BLaER1 treated with 17β-estradiol and CSF1 and Interleukin-3, amounts not matched to agents 10 nM and 100 nM (cell line): Measurements from ENCODE around the gene AQP12B.
A peak's percentile ranks its signal among the peaks of the same experiment; 100 is the strongest.

Experiments used
- H3K27ac ChIP-seq, 11 experiments: shearing (Covaris generic); formaldehyde crosslinking; 2 replicates each; pipeline ENCODE4 v1.8.1; 2022
- H3K27me3 ChIP-seq, 11 experiments: shearing (Covaris generic); formaldehyde crosslinking; 2 replicates each; pipeline ENCODE4 v1.8.1; 2022
- H3K36me3 ChIP-seq, 11 experiments: shearing (Covaris generic); formaldehyde crosslinking; 2 replicates each; pipeline ENCODE4 v1.8.1; 2022
- H3K4me1 ChIP-seq, 10 experiments: shearing (Covaris generic); formaldehyde crosslinking; 2 replicates each; pipeline ENCODE4 v1.8.1; 2022
- H3K4me2 ChIP-seq, 11 experiments: shearing (Covaris generic); formaldehyde crosslinking; 2 replicates each; pipeline ENCODE4 v1.8.1; 2022
- H3K4me3 ChIP-seq, 10 experiments: shearing (Covaris generic); formaldehyde crosslinking; 2 replicates each; pipeline ENCODE4 v1.8.1; 2022
- H3K9ac ChIP-seq, 11 experiments: shearing (Covaris generic); formaldehyde crosslinking; 2 replicates each; pipeline ENCODE4 v1.8.1; 2022
- H3K9me3 ChIP-seq, 11 experiments: shearing (Covaris generic); formaldehyde crosslinking; replicated peaks in 1 of 11; 2 replicates each; pipeline ENCODE4 v1.8.1; 2022
- H4K20me1 ChIP-seq, 11 experiments: shearing (Covaris generic); formaldehyde crosslinking; 2 replicates each; pipeline ENCODE4 v1.8.1; 2022
- Cebpa-rat ChIP-seq, 11 experiments: shearing (Covaris generic); IDR thresholded peaks; 2 replicates each; pipeline ENCODE4 v1.8.1; 2022

Gene AQP12B

GRCh38 chr2:240720686-240721595, 38.3 kb upstream of the AQP12B start:
- no peaks in the 10 kb centered on the region for H3K9me3 ChIP-seq
- peaks cover 0 to 15% (median 0%) of the 10 kb centered on the region in 11 experiments; a peak in 2 of 22 replicates for H4K20me1 ChIP-seq
- no peak overlapping the region for H3K4me2 ChIP-seq
- H3K27me3 ChIP-seq, result no peaks in the 10 kb centered on the region
- no peak for TF ChIP-seq Cebpa-rat (IDR thresholded peaks at IDR 0.05)
- peaks cover 0 to 38% (median 27%) of the 10 kb centered on the region in 10 experiments; a peak in 13 of 20 replicates for H3K4me1 ChIP-seq
- H3K9ac ChIP-seq, result no peak overlapping the region
- no peak overlapping the region for H3K4me3 ChIP-seq
- H3K27ac ChIP-seq, result no peak overlapping the region
- no peaks in the 10 kb centered on the region for H3K36me3 ChIP-seq

- TF ChIP-seq Cebpa-rat (IDR thresholded peaks at IDR 0.05), result no peak
- no peaks in the 10 kb centered on the region for H3K9me3 ChIP-seq
- H3K4me1 ChIP-seq, result peaks cover 0 to 32% (median 18%) of the 10 kb centered on the region in 10 experiments; a peak in 13 of 20 replicates
- H3K4me2 ChIP-seq, result no peak overlapping the region
- H4K20me1 ChIP-seq, result peaks cover 0 to 15% (median 0%) of the 10 kb centered on the region in 11 experiments; a peak in 2 of 22 replicates
- no peak overlapping the region; a peak in 1 of 22 replicates for H3K27ac ChIP-seq
- no peaks in the 10 kb centered on the region for H3K27me3 ChIP-seq
- no peaks in the 10 kb centered on the region for H3K36me3 ChIP-seq
- no peak overlapping the region for H3K4me3 ChIP-seq
- no peak overlapping the region for H3K9ac ChIP-seq
Observed at GRCh38 chr2:240719676-240720545, 37.2 kb upstream of the AQP12B start.

GRCh38 chr2:240718896-240719490, 36.3 kb upstream of the AQP12B start:
- Histone ChIP-seq H4K20me1 (peaks cover 0 to 15% (median 0%) of the 10 kb centered on the region in 11 experiments; a peak in 2 of 22 replicates), H3K36me3 (no peaks in the 10 kb centered on the region), H3K4me1 (peaks cover 0 to 40% (median 28%) of the 10 kb centered on the region in 10 experiments; a peak in 13 of 20 replicates), H3K4me3 (no peak overlapping the region), H3K9me3 (no peaks in the 10 kb centered on the region), H3K27me3 (no peaks in the 10 kb centered on the region), H3K4me2 (peak overlapping the region in 6 of 11 experiments; percentile 13 to 55 (median 44); a peak in 6 of 22 replicates), H3K9ac (peak overlapping the region in 1 of 11 experiments; percentile 37; a peak in 1 of 22 replicates), H3K27ac (no peak overlapping the region)
- no peak for TF ChIP-seq Cebpa-rat (IDR thresholded peaks at IDR 0.05)

- H3K36me3 ChIP-seq, result no peaks in the 10 kb centered on the region
- H3K4me3 ChIP-seq, result no peak overlapping the region
- H3K4me1 ChIP-seq, result peaks cover 0 to 51% (median 35%) of the 10 kb centered on the region in 10 experiments; a peak in 13 of 20 replicates
- no peak for TF ChIP-seq Cebpa-rat (IDR thresholded peaks at IDR 0.05)
- H3K9me3 ChIP-seq, result no peaks in the 10 kb centered on the region
- no peak overlapping the region for H3K27ac ChIP-seq
- no peak overlapping the region for H3K9ac ChIP-seq
- H3K4me2 ChIP-seq, result peak overlapping the region in 7 of 11 experiments; percentile 13 to 55 (median 41); a peak in 13 of 22 replicates
- H3K27me3 ChIP-seq, result no peaks in the 10 kb centered on the region
- peaks cover 0 to 9% (median 0%) of the 10 kb centered on the region in 11 experiments; a peak in 3 of 22 replicates for H4K20me1 ChIP-seq
Observed at GRCh38 chr2:240717681-240718581, 35.2 kb upstream of the AQP12B start.

GRCh38 chr2:240717181-240717641, 34.5 kb upstream of the AQP12B start:
- peak overlapping the region in 6 of 11 experiments; percentile 17 to 55 (median 41); a peak in 7 of 22 replicates for H3K4me2 ChIP-seq
- no peak overlapping the region for H3K27ac ChIP-seq
- TF ChIP-seq Cebpa-rat (IDR thresholded peaks at IDR 0.05), result no peak
- peaks cover 0 to 9% (median 0%) of the 10 kb centered on the region in 11 experiments; a peak in 3 of 22 replicates for H4K20me1 ChIP-seq
- H3K4me1 ChIP-seq, result peaks cover 0 to 53% (median 36%) of the 10 kb centered on the region in 10 experiments; a peak in 13 of 20 replicates
- no peaks in the 10 kb centered on the region for H3K27me3 ChIP-seq
- H3K36me3 ChIP-seq, result no peaks in the 10 kb centered on the region
- H3K9ac ChIP-seq, result no peak overlapping the region
- no peak overlapping the region for H3K4me3 ChIP-seq
- H3K9me3 ChIP-seq, result no peaks in the 10 kb centered on the region

GRCh38 chr2:240716130-240716798, 33.6 kb upstream of the AQP12B start:
- no peaks in the 10 kb centered on the region for H3K27me3 ChIP-seq
- peaks cover 0 to 9% (median 0%) of the 10 kb centered on the region in 11 experiments; a peak in 3 of 22 replicates for H4K20me1 ChIP-seq
- H3K4me1 ChIP-seq, result peaks cover 0 to 53% (median 36%) of the 10 kb centered on the region in 10 experiments; a peak in 13 of 20 replicates
- H3K9me3 ChIP-seq, result no peaks in the 10 kb centered on the region
- no peak overlapping the region for H3K27ac ChIP-seq
- no peak overlapping the region for H3K4me3 ChIP-seq
- H3K9ac ChIP-seq, result no peak overlapping the region
- no peaks in the 10 kb centered on the region for H3K36me3 ChIP-seq
- no peak overlapping the region; a peak in 1 of 22 replicates for H3K4me2 ChIP-seq
- no peak for TF ChIP-seq Cebpa-rat (IDR thresholded peaks at IDR 0.05)
